ENCODE results near the gene NEDD9.

The NEDD9 gene

DNA sequence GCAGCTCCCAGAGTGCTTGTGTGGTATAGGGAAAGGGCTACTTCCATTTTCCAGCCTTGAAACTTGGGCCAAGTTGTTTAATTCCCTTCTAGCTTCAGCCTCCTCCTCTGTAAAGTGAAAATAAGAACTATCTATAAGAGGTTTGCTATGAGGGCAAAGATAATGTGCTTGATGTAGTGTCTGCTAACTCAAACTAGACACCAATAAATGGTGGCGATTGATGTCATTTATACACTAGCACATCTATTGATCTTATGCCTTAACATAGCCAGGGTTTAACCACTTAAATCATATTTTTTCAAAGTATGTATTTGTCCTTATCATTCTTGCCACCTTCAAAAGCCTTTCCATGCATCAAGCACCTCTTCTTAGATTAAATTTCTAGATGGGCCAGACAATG is 55.2 kb downstream of the NEDD9 start:
- DNase-seq (ENCODE audit: insufficient read length) (no peak), FAIRE-seq (no peak)
- TF ChIP-seq TAF1 (IDR thresholded peaks at IDR 0.05; ENCODE audit: borderline replicate concordance, low read depth, low read length), result no peak
- no peak for TF ChIP-seq POLR2A (IDR thresholded peaks at IDR 0.05; ENCODE audit: low read depth, low read length)
- no peak for TF ChIP-seq POLR2AphosphoS5 (IDR thresholded peaks at IDR 0.05; ENCODE audit: low read depth, low read length)

DNA sequence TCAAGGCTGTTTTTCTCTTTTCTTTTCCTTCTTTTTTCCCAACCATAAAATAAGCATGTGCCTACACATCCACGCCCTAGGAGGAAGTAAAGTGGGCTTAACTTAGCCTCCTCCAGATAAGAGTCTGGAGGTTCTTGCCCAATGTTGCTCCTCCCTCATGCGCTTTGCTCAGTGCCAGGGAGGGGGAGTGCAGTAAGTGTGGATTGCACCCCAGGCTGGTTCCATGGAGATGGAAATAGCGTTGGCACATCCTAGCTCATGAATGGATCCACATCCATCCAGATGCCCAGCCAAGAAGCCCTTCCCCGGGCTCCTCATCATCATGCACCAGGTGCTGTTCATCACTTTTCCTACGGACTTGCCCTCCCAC is 58.2 kb downstream of the NEDD9 start:
- DNase-seq (ENCODE audit: insufficient read length), result no peak
- no peak for TF ChIP-seq POLR2A (IDR thresholded peaks at IDR 0.05; ENCODE audit: low read depth, low read length)
- no peak for TF ChIP-seq POLR2AphosphoS5 (IDR thresholded peaks at IDR 0.05; ENCODE audit: low read depth, low read length)
- no peak for TF ChIP-seq TAF1 (IDR thresholded peaks at IDR 0.05; ENCODE audit: borderline replicate concordance, low read depth, low read length)
- no peak for FAIRE-seq

DNA sequence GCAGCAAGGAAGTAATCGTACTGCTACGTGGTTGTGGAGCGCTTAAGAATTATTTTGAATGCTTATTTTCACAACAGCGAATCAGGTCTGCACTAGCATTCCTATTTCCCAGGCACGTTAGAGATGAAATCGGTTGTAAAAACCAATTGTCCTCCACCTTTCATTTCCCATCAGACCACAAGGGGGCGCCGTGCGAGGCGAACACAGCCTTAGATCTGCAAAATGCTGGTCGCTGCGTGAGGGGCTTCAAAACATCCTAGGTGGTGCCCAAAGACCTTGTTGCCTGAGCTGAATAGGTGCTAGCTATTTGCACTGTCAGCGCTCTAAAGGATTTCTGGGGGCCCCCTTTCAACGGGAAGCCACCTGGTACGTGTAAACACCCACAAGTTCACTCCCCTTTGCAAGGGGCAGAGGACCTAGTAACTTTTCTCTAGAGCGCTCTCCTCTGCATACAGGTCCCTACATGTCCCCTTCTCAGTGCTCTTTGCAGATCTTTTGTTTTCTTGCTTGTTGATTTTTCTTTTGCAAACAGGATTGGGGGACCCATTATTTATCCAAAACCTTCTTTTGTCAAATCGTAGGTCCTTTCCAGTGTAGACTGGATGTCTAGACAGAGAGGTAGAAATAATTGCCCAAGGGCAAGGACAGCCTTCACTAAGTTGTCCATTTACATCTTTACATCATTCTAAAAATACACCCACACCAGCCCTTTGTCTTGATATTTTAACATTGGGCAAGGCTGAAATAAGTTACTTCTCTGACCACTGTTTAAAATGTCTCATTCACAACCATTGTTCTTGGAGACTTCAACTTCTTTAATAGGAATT is 59.8 kb downstream of the NEDD9 start:
- FAIRE-seq, result peak; percentile 89

DNA sequence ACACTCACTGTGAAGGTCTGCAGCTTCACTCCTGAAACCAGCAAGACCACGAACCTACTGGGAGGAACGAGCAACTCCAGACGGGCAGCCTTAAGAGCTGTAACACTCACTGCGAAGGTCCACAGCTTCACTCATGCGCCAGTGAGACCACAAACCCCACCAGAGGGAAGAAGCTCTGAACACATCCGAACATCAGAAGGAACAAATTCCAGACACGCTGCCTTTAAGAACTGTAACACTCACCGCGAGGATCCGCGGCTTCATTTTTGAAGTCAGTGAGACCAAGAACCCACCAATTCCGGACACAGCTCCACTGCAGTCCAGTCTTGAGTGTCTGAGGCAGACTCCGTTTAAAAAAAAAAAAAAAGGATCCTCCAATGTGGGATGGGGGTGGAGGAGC is 60.5 kb downstream of the NEDD9 start:
- TF ChIP-seq TAF1 (IDR thresholded peaks at IDR 0.05; ENCODE audit: borderline replicate concordance, low read depth, low read length) (no peak), POLR2AphosphoS5 (IDR thresholded peaks at IDR 0.05; ENCODE audit: low read depth, low read length) (no peak), POLR2A (IDR thresholded peaks at IDR 0.05; ENCODE audit: low read depth, low read length) (no peak)
- FAIRE-seq (no peak), DNase-seq (ENCODE audit: insufficient read length) (no peak)

More for the DNA sequence above, 59.8 kb downstream of the NEDD9 start:
- DNase-seq (ENCODE audit: insufficient read length), result no peak
- TF ChIP-seq POLR2AphosphoS5 (IDR thresholded peaks at IDR 0.05; ENCODE audit: low read depth, low read length), result no peak
- TF ChIP-seq POLR2A (IDR thresholded peaks at IDR 0.05; ENCODE audit: low read depth, low read length), result no peak
- TF ChIP-seq TAF1 (IDR thresholded peaks at IDR 0.05; ENCODE audit: borderline replicate concordance, low read depth, low read length), result no peak

DNA sequence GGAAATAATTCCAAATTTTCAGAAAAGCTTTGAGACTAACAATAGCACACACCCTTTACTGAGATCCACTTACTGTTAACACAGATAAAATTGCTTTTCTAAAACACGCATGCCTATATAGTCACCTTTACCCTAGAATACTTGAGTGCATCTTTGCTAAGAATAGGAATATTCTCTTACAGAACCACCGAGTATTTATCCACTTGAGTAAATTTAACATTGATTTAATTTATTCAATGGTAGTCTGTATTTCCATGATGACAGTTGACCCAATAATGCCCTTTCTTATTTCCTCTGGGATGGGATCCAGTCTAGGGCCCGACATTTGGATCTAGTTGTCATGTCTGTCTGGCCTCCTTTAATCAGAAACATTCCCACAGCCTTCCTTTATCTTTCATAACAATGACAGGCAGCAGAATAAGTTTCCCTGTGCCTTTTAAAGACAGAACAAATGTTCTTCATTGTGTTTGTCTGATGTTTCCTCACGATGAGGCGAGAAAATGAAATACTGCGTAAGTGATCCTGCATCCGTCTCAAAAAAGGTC is 64.3 kb downstream of the NEDD9 start:
- DNase-seq (ENCODE audit: insufficient read length), result no peak
- no peak for FAIRE-seq
- no peak for TF ChIP-seq TAF1 (IDR thresholded peaks at IDR 0.05; ENCODE audit: borderline replicate concordance, low read depth, low read length)
- TF ChIP-seq POLR2A (IDR thresholded peaks at IDR 0.05; ENCODE audit: low read depth, low read length), result no peak
- no peak for TF ChIP-seq POLR2AphosphoS5 (IDR thresholded peaks at IDR 0.05; ENCODE audit: low read depth, low read length)

DNA sequence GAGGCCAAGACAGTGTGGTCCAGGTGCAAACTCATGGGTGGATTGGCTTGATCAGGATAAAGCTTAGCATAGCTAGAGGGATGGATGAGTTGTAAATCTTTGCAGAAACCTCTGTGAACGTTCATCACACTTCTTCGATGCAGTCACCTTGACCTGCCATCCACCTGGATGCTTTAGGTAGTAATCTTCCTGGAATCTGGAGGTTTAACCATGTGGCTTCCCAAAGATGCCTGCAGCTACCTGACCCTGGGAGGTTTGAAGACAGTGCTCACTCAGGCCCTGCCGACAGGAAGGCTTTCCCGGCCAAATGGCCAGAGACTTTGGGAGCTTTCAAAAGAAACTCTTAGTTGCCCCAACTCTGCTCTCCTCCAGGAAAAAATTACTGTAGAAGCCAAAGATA is 65.5 kb downstream of the NEDD9 start:
- TF ChIP-seq POLR2A (IDR thresholded peaks at IDR 0.05; ENCODE audit: low read depth, low read length) (no peak), POLR2AphosphoS5 (IDR thresholded peaks at IDR 0.05; ENCODE audit: low read depth, low read length) (no peak), TAF1 (IDR thresholded peaks at IDR 0.05; ENCODE audit: borderline replicate concordance, low read depth, low read length) (no peak)
- FAIRE-seq, result no peak
- no peak for DNase-seq (ENCODE audit: insufficient read length)

DNA sequence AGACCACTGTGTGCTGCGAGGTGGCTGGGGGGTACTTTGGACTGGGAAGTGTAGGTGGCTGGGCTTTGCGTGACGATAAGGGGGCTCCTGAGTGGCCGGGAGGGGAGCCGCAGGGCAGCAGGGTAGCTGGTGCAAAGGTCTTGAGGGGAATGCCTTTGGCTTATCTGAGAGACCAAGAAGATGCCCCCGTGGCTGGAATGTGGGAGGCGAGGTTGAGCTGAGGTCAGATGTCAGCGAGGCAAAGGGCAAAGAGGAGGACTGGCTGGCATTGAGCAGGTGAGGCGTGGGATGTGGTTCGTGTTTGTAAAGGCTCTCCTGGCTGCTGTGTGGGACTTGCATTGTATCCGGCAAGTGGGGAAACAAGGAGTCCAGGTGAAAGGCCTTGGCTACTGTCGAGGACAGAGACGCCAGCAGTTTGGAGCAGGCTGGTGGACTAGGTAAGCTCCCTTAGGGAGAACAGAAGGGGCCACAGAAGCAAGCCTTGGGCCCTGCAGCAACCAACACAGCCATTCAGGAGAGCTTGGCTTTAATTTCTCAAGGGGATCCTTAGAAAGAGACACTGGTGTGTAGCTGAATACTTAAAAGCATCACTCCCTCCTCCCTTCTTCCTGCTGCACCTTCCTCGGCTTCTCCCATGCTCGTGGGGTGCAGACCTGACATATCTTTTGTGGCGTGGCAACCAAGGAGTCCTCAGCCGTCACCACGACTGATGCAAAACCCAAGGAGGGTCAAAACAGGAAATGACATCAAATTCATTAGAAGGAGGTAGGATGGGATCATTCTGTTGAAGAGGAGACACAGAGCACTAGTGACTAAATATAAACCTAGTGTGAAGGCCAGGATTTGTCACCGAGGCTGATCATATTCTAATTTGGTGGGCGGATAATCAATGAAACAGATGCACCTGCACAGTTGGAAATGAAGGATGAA is 67.5 kb downstream of the NEDD9 start:
- no peak for DNase-seq (ENCODE audit: insufficient read length)
- FAIRE-seq, result no peak
- no peak for TF ChIP-seq POLR2AphosphoS5 (IDR thresholded peaks at IDR 0.05; ENCODE audit: low read depth, low read length)
- no peak for TF ChIP-seq TAF1 (IDR thresholded peaks at IDR 0.05; ENCODE audit: borderline replicate concordance, low read depth, low read length)
- TF ChIP-seq POLR2A (IDR thresholded peaks at IDR 0.05; ENCODE audit: low read depth, low read length), result no peak

DNA sequence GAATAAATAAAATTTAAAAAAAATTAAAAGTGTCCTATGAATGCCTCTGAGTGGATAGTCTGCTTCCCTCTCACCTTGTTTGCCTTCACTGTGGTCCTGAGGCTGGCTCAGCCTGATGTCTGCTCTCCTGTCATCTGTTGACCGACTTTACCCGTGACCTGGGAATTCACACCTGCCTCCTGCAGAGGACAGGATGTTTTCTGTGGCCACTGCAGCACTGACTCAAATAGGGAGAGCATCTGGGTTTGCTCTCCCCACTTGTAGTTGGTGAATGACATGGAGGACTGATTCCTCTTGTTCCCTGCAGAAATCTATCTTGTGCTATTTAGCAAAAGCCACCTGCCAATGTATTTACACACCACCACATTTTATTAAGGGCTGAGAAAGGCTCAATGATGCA is 68.5 kb downstream of the NEDD9 start:
- FAIRE-seq (no peak), DNase-seq (ENCODE audit: insufficient read length) (no peak)
- no peak for TF ChIP-seq POLR2A (IDR thresholded peaks at IDR 0.05; ENCODE audit: low read depth, low read length)
- TF ChIP-seq POLR2AphosphoS5 (IDR thresholded peaks at IDR 0.05; ENCODE audit: low read depth, low read length), result no peak
- no peak for TF ChIP-seq TAF1 (IDR thresholded peaks at IDR 0.05; ENCODE audit: borderline replicate concordance, low read depth, low read length)

DNA sequence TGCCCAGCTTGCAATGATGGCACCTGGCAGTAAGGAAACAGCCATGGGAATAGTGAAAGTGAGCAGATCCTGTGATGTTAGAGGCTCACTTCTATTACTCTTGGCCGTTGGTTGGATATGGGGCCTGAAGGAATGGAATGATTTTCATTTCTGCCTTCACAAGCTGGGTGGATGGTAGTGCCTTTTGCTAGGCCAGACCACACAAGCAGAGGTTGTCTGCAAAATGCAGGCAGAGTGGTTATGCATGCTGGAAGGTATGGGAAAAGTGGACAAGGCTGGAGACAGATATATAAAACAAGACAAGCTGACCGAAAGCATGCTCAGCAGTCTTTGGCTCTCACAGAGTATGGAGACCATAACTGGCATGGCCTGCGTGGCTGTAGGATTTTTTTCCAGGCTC is 70.2 kb downstream of the NEDD9 start:
- TF ChIP-seq TAF1 (IDR thresholded peaks at IDR 0.05; ENCODE audit: borderline replicate concordance, low read depth, low read length), result no peak
- TF ChIP-seq POLR2AphosphoS5 (IDR thresholded peaks at IDR 0.05; ENCODE audit: low read depth, low read length), result no peak
- no peak for TF ChIP-seq POLR2A (IDR thresholded peaks at IDR 0.05; ENCODE audit: low read depth, low read length)
- DNase-seq (ENCODE audit: insufficient read length), result no peak
- no peak for FAIRE-seq

DNA sequence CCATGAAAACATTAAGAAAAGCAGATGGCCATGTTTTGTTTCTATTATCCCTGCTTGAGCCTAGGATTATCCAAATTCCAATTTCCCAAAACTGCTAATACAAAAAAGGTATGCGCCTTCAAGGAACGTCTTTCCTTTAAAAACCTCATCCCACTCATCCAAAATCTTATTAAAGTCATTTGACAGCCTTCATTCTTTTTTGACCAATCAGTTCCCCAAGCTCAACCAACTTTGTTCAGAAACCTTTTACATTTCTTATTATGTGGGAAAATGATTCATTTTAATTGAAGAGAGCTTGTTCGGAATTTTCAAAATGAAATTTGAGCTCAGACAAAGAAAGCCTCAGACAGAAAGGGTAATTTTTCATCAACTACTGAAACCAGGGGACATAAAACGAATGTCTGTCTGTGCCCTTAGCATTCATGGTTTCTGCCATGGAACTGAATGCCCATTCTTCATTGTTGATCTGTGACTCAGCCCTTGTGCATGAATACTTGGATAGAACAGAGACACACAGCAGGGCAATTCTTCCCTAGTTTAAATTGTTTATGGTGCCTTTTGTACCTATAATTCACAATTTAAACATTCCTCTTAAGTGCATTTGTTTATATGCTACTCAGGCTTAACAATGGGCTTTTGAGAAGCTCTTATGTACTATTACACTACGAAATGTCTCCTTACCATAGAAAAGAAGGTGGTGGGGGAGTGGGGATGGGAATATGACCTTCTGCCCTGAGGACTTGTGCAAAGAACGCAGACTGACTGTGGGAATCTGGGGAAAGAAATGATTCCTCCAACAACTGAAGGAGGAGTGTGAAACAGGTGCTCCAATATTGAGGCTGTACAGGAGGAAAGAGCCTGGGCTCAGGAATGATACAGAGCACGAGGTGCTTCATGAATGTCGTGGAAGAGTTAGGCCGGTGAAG is 71.2 kb downstream of the NEDD9 start:
- TF ChIP-seq POLR2AphosphoS5 (IDR thresholded peaks at IDR 0.05; ENCODE audit: low read depth, low read length), result no peak
- FAIRE-seq, result no peak
- no peak for DNase-seq (ENCODE audit: insufficient read length)

DNA sequence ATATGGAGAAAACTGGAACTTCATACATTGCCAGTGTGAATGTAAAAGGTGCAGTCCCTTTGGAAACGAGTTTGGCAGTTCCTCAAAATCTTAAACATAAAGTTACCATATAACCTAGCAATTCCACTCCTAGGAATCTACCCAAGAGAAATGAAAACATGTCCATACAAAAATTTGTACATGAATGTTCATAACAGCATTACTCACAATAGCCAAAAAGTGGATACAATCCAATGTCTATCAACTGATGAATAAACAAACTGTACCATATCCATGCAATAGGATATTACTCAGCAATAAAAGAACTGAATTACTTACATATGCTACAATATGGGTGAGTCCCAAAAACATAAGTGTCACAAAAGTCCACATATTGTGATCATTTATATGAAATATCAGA is 72.3 kb downstream of the NEDD9 start:
- TF ChIP-seq TAF1 (IDR thresholded peaks at IDR 0.05; ENCODE audit: borderline replicate concordance, low read depth, low read length) (no peak), POLR2AphosphoS5 (IDR thresholded peaks at IDR 0.05; ENCODE audit: low read depth, low read length) (no peak), POLR2A (IDR thresholded peaks at IDR 0.05; ENCODE audit: low read depth, low read length) (no peak)
- FAIRE-seq, result no peak
- DNase-seq (ENCODE audit: insufficient read length), result no peak

Measured in GM12892 (cell line).